GM15510 (cell line): ENCODE measurements around the gene TNS2.
A peak's percentile ranks its signal among the peaks of the same experiment; 100 is the strongest.

Experiments used
- POLR2A ChIP-seq: IDR thresholded peaks from 3 replicates; pipeline ENCODE4 v1.6.1; 2011; ENCODE audit warnings: borderline replicate concordance; ENCODE audit not compliant: insufficient read length; ENCODE audit errors: extremely low read depth

TNS2 gene

DNA sequence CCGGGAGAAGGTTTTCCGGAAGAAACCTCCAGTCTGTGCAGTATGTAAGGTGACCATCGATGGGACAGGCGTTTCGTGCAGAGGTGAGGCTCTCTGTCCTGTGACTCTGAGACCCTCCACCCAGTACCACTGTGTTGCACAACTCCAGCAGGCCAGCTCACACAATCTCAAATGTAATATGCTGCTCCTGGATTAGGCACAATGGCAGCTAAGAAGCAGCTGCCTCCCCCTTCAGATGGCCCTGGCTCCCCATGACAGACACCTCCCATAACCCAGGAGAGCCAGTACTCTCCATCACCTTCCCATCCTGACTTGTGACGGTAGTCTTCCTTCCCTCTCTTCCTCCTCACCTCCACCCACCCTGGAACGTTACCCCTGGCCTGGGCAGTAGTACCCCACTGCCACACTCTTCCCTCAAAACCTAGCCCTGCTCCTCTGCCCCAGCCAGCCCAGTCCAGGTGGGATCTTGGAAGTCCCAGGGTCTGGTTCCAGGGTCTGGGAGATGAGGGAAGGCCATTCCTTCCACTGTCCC lies 2.1 kb downstream of the TNS2 start:
- TF ChIP-seq POLR2A: no peak

DNA sequence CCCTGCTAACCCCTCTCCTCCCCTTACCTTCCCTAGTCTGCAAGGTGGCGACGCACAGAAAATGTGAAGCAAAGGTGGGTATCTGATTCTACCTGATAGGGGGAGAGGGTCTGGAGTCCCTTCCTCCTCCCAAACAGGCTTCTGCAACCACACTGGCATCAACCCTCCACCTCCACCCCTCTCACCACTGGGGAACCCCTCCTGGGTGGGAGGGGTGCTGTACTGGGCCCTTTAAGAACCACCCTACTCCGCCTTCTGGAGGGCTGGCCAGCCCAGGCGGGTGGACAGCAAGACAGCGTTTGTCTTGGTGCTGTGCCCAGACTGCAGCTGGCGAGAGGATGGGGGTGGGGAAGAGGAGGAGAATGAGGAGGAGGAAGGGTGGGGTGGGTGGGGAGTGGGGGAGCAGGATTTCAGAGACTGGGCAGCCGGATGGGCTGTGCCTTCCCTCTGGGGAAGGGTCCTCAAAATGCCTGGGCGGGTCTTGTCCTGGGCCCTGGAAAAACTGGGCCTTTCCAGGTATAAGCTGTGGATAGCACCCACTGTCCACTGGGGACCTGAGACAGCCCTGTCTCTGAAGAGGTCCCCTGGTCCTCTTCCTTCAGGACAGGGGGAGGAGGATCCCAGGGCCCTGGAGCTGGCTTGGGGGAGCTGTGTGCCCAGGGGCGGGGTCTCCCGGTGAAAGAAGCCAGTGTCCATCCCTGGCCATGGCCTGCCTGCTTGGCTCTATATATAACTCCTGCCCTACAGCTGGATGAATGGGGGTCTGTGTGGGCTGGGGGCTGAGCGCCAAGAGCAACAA lies 2.8 kb downstream of the TNS2 start:
- no peak for TF ChIP-seq POLR2A

DNA sequence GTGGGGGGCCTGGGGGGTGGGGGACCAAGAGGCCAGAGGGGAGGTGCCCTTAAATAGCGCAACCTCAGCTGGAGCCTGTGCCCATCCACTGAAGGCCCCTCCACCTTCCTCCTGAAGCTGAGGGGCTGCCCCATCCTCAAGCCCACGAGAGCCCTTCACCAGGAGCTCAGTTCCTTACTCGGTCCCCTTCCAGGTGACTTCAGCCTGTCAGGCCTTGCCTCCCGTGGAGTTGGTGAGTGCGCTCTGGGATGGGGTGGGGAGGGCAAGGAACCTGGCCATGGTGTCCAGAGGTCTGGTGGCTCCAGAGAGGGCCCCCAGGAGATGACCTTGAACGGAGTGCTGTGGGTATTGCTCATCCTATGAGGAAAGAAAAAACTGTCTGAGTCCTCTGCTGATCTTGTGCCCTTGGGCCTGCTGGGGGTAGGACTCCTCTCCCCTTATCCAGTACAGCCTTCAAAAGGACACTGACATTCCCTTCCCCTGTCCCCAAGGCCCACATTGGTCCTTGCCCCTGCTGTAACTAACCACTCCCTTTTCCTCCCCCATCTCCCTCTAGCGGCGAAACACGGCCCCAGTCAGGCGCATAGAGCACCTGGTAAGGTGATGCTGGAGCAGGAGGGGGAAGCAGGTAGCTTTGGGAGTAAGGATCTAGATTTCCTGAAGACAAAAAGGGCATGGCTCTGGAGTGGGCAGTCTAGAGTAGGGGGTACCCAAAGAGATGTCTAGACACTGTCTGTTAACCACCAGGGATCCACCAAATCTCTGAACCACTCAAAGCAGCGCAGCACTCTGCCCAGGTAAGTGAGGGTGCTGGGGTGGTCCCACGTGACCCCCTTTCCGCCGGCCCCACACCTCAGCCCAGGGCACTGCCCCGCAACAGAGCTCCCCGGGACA lies 3.6 kb downstream of the TNS2 start:
- no peak for TF ChIP-seq POLR2A

DNA sequence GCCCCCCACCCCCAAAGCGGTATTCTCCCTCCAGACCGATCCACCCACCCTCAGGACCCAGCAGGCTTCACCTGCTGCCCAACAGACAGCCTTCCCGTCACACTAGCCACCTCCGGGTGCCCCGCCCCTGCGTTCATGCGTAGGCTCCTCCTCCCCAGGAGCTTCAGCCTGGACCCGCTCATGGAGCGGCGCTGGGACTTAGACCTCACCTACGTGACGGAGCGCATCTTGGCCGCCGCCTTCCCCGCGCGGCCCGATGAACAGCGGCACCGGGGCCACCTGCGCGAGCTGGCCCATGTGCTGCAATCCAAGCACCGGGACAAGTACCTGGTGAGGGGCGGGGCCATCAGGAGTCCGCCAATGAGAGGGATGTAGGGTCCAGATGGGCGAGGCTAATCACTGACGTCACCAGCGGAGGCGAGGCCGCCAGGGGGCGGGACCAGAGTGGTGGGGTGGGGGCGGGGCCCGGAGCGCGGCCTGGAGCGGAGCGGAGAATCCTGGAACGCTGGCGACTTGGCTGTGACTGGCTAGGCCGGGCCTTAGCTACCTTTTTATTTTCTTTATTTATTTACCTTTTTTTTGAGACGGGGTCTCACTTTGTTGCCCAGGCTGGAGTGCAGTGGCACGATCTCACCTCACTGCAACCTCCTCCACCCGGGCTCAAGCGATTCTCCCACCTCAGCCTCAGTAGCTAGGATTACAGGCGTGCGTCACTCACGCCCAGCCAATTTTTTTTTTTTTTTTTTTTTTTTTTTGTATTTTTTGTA lies 4.4 kb downstream of the TNS2 start:
- peak; percentile 44 for TF ChIP-seq POLR2A

DNA sequence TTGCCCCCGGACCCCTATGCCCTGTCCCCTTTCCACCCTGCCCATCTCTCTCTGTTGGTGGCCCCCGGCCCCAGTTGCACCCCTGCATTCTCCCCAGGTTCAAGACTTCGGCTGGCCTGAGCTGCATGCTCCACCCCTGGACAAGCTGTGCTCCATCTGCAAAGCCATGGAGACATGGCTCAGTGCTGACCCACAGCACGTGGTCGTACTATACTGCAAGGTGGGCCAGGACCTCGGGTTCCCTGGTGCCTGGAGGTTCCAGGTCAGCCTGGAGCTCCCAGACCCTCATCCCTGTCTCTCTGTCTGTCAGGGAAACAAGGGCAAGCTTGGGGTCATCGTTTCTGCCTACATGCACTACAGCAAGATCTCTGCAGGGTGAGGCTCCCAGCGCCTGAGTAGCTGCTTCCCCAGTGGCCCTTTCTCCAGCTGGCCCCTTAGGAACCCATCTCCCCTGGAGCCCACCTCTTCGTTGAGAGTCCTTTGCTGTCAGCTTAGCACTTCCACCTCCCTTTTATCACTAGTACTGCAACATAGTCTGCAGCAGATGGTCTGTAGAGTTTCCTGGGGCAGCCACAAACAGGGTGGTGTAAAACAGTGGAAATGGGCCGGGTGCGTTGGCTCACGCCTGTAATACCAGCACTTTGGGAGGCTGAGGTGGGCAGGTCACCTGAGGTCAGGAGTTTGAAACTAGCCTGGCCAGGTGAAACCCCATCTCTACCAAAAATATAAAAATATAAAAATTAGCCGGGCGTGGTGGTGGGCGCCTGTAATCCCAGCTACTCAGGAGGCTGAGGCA lies 5.8 kb downstream of the TNS2 start:
- TF ChIP-seq POLR2A: no peak

DNA sequence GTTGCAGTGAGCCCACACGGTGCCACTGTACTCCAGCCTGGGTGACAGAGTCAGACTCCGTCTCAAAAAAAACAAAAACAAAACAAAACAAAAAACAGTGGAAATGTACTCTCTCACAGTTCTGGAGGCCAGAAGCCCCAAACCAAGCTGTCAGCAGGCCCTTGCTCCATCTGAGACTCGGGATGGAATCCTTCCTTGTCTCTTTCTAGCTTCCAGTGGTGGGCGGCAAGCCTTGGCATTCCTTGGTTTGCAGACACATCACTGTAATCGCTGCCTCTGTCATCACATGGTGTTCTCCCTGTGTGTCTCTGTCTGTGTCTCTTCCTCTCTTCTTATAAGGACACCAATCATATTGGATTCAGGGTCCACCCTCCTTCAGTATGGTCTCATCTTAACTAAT lies 6.4 kb downstream of the TNS2 start:
- TF ChIP-seq POLR2A: no peak

DNA sequence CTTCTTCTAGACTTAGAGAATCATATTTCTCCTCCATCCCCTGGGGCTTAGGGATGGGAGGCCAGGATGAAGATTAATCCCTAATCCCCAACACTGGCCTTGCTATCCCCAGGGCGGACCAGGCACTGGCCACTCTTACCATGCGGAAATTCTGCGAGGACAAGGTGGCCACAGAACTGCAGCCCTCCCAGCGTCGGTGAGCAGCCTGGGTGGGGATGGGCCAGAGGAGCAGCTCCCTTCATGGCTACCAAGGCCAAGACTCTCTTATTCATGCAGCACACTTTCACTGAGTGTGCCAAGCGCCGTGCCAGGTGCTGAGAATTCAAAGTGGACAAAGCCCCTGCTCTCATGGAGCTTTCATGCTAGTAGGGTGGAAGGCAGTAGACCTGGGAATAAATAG lies 7.0 kb downstream of the TNS2 start:
- no peak for TF ChIP-seq POLR2A

DNA sequence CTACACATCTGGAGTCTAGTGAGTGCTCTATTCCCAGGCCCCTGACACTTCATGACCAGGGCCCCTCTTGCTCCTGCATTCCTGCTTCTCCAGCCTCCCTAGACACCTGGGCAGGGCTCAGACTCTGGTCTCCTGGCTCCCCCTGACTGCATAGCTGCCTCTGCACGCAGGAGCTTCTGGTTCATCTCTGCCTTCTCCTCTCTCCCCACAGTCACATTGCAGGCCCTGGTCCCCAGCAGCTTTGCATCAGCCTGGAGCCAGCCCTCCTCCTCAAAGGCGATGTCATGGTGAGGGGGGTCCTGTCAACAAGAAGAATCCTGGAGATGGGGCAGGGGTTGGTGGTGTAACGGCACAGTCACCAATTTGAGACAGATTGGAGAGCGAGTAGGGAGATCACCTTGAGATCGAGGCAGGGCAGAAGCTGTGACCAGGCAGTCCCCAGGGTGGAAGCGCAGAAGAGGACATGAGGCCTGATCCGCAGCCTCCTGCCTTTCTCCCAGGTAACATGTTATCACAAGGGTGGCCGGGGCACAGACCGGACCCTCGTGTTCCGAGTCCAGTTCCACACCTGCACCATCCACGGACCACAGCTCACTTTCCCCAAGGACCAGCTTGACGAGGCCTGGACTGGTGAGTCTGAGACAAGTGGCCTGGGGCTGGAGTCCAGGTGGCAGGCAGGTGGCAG lies 8.1 kb downstream of the TNS2 start:
- no peak for TF ChIP-seq POLR2A

DNA sequence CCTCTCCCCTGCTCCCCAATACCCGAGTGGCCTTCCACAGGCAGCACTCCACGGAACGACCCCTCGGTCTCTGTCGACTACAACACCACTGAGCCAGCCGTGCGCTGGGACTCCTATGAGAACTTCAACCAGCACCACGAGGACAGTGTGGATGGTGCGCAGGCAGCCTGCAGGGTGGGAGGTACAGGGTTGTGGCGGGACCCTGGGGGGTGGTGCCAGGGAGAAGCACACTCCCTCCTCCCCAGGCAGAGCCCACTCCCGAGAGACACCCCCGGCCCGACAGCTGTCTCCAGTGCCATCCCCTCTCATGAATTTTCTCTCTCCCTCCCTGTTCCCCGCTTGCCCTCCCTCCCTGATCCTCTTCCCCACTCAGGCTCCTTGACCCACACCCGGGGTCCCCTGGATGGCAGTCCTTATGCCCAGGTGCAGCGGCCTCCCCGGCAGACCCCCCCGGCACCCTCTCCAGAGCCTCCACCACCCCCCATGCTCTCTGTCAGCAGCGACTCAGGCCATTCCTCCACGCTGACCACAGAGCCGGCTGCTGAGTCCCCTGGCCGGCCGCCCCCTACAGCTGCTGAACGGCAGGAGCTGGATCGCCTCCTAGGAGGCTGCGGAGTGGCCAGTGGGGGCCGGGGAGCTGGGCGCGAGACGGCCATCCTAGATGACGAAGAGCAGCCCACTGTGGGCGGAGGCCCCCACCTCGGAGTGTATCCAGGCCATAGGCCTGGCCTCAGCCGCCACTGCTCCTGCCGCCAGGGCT lies 9.0 kb downstream of the TNS2 start:
- TF ChIP-seq POLR2A: no peak

DNA sequence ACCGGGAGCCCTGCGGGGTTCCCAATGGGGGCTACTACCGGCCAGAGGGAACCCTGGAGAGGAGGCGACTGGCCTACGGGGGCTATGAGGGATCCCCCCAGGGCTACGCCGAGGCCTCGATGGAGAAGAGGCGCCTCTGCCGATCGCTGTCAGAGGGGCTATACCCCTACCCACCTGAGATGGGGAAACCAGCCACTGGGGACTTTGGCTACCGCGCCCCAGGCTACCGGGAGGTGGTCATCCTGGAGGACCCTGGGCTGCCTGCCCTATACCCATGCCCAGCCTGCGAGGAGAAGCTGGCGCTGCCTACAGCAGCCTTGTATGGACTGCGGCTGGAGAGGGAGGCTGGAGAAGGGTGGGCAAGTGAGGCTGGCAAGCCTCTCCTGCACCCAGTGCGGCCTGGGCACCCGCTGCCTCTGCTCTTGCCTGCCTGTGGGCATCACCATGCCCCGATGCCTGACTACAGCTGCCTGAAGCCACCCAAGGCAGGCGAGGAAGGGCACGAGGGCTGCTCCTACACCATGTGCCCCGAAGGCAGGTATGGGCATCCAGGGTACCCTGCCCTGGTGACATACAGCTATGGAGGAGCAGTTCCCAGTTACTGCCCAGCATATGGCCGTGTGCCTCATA lies 9.7 kb downstream of the TNS2 start:
- no peak for TF ChIP-seq POLR2A

DNA sequence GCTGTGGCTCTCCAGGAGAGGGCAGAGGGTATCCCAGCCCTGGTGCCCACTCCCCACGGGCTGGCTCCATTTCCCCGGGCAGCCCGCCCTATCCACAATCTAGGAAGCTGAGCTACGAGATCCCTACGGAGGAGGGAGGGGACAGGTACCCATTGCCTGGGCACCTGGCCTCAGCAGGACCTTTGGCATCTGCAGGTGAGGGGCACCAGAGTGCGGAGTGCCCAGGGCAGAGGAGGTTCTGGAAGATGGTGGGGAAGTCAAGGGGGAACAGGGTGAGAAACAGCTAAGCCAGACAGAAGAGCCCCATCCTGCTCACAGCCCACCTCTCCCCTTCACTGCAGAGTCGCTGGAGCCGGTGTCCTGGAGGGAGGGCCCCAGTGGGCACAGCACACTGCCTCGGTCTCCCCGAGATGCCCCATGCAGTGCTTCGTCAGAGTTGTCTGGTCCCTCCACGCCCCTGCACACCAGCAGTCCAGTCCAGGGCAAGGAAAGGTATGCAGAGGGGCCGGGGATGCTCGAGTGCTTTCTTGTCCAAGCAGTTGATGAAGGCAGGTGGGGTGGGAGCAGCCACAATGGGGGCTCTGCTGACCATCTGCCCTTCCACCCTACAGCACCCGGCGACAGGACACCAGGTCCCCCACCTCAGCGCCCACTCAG lies 10.3 kb downstream of the TNS2 start:
- TF ChIP-seq POLR2A: no peak
